Ishikawa (cell line): ENCODE data around the gene TRPM1.

Experiments used
- CEBPB ChIP-seq: IDR thresholded peaks from 2 replicates; pipeline ENCODE4 v1.6.1; 2012
- CREB1 ChIP-seq: IDR thresholded peaks from 2 replicates; pipeline ENCODE4 v1.6.1; 2012; ENCODE audit warnings: low read depth
- EGR1 ChIP-seq: IDR thresholded peaks from 2 replicates; pipeline ENCODE4 v1.6.1; 2012
- EP300 ChIP-seq: IDR thresholded peaks from 2 replicates; pipeline ENCODE4 v1.6.1; 2012; ENCODE audit warnings: borderline replicate concordance
- FOXM1 ChIP-seq: IDR thresholded peaks from 2 replicates; pipeline ENCODE4 v1.6.1; 2012; ENCODE audit warnings: low read depth, borderline replicate concordance
- NFIC ChIP-seq: IDR thresholded peaks from 2 replicates; pipeline ENCODE4 v1.6.1; 2012
- RAD21 ChIP-seq: IDR thresholded peaks from 2 replicates; pipeline ENCODE4 v1.6.1; 2012; ENCODE audit warnings: low read depth
- TAF1 ChIP-seq: IDR thresholded peaks from 2 replicates; pipeline ENCODE4 v1.6.1; 2012; ENCODE audit warnings: low read depth, mild to moderate bottlenecking
- TCF12 ChIP-seq: IDR thresholded peaks from 2 replicates; pipeline ENCODE4 v1.6.1; 2012; ENCODE audit warnings: low read depth
- TEAD4 ChIP-seq: IDR thresholded peaks from 2 replicates; pipeline ENCODE4 v1.6.1; 2012
- USF1 ChIP-seq: IDR thresholded peaks from 2 replicates; pipeline ENCODE4 v1.6.1; 2012
- YY1 ChIP-seq: IDR thresholded peaks from 2 replicates; pipeline ENCODE4 v1.6.1; 2012; ENCODE audit warnings: low read depth
- ZBTB7A ChIP-seq: IDR thresholded peaks from 2 replicates; pipeline ENCODE4 v1.6.1; 2012; ENCODE audit warnings: low read depth
- TF ChIP-seq, protein P1 (sequence below): IDR thresholded peaks from 2 replicates; pipeline ENCODE4 v1.6.1; 2012
- TF ChIP-seq, protein P2 (sequence below): IDR thresholded peaks from 2 replicates; pipeline ENCODE4 v1.6.1; 2012; ENCODE audit warnings: low read depth, mild to moderate bottlenecking

The TRPM1 gene

GRCh38 chr15:31091481-31091880 lies 10.0 kb downstream of the TRPM1 start:
- no peak for TF ChIP-seq TEAD4
- TF ChIP-seq, protein P1, sequence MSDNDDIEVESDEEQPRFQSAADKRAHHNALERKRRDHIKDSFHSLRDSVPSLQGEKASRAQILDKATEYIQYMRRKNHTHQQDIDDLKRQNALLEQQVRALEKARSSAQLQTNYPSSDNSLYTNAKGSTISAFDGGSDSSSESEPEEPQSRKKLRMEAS, result no peak
- no peak for TF ChIP-seq FOXM1

DNA sequence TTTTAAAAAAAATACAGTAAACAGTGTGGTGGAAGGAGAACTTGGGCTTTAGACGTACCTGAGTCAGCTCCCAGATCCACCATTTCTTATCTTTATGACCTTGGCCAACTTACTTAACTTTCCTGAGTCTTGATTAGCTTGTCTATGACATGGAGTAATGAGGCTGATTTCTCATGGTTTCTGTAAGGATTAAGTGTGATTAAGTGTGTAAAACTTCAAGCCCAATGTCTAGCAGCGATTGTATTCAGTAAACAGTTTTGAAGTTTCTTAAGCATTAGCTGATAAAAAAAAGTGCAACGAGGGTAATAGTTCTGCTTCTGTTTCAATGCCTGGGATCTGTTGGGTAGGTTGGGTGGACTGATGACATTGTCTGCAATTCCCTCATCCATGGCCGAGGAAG lies 10.8 kb downstream of the TRPM1 start:
- TF ChIP-seq USF1, result no peak
- no peak for TF ChIP-seq TEAD4

DNA sequence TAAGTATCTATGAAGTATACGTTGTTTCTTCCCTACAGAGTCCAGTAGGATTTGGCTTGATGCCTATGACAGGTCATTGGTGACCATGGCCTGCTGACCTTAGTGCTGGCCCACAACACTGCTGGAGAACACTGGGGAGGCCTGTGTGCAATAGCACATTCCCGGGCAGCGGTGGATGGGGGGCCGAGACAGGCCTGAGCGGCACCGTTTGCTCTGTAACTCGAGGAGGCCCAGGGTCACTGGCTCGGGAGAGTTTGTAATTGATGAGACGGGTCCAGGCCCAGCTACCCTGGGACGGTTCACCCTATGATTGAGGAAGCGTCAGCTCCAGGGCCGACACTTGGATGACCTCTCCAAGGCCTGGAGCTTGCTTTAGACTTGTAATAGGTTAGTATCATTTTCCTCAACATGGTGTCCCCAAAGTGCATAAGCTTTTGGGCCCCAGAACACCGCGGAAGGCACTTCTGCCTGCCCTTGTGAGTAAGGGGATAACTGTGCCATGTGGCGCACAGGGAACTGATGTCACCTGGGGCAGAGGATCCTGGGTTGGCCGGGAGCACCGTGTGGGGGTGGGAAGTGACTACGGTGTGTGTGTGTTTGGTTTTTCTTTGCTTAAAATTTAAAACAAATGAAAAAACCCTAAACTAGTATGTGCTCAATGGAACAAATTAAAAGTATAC lies 12.0 kb downstream of the TRPM1 start:
- TF ChIP-seq, protein P1, result no peak
- TF ChIP-seq NFIC, result no peak
- no peak for TF ChIP-seq YY1
- TF ChIP-seq USF1, result no peak
- TF ChIP-seq EP300, result no peak
- no peak for TF ChIP-seq CREB1
- no peak for TF ChIP-seq FOXM1

- TF ChIP-seq EP300 (no peak), TAF1 (no peak), CREB1 (no peak), EGR1 (no peak), TEAD4 (no peak), ZBTB7A (no peak), YY1 (no peak), TCF12 (no peak), FOXM1 (no peak), NFIC (no peak), USF1 (no peak), CEBPB (no peak), RAD21 (no peak)
- TF ChIP-seq, protein P2, sequence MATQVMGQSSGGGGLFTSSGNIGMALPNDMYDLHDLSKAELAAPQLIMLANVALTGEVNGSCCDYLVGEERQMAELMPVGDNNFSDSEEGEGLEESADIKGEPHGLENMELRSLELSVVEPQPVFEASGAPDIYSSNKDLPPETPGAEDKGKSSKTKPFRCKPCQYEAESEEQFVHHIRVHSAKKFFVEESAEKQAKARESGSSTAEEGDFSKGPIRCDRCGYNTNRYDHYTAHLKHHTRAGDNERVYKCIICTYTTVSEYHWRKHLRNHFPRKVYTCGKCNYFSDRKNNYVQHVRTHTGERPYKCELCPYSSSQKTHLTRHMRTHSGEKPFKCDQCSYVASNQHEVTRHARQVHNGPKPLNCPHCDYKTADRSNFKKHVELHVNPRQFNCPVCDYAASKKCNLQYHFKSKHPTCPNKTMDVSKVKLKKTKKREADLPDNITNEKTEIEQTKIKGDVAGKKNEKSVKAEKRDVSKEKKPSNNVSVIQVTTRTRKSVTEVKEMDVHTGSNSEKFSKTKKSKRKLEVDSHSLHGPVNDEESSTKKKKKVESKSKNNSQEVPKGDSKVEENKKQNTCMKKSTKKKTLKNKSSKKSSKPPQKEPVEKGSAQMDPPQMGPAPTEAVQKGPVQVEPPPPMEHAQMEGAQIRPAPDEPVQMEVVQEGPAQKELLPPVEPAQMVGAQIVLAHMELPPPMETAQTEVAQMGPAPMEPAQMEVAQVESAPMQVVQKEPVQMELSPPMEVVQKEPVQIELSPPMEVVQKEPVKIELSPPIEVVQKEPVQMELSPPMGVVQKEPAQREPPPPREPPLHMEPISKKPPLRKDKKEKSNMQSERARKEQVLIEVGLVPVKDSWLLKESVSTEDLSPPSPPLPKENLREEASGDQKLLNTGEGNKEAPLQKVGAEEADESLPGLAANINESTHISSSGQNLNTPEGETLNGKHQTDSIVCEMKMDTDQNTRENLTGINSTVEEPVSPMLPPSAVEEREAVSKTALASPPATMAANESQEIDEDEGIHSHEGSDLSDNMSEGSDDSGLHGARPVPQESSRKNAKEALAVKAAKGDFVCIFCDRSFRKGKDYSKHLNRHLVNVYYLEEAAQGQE, result no peak
- TF ChIP-seq, protein P1, result no peak
Measured at GRCh38 chr15:31088672-31089367, 12.7 kb downstream of the TRPM1 start.

DNA sequence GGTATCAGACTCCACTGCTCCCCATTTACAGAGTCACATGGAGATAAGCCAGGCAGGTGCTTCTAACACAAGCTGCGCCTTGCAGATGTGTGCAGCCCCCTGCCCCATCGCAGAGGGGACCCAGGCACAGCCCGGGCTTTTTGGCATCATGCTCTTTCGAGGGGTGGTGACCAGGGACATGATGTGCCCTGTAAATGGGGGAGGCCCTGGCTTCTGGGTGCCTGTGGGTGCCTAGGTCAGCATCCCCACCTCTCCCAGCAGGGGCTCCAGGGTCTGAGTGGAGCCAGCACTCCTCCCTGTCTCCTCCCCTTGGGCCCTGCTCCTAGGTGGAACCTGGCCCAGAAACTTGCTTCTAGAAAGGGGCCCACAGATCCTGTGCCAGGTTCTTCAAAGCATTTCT lies 15.2 kb downstream of the TRPM1 start:
- TF ChIP-seq EP300, result no peak
- no peak for TF ChIP-seq TEAD4
- TF ChIP-seq RAD21, result no peak
- TF ChIP-seq, protein P1, result no peak
- TF ChIP-seq FOXM1, result no peak
- TF ChIP-seq, protein P2, result no peak
- no peak for TF ChIP-seq TCF12

GRCh38 chr15:31085359-31085758 lies 16.2 kb downstream of the TRPM1 start:
- TF ChIP-seq RAD21 (no peak), TEAD4 (no peak), NFIC (no peak), CEBPB (no peak), YY1 (no peak), CREB1 (no peak)
- TF ChIP-seq, protein P2, result no peak
